Panc1 (cell line): ENCODE measurements around the gene ZNF324B. TPM values are rescaled to one million over a fixed set of nuclear protein-coding genes. Genes with fewer than 3 reads are reported as not detected.

Source experiments
- ATAC-seq: fragments of 200-7000 bp; cut with Tn5 transposase; 2 replicates; pipeline ENCODE4 v1.9.1; 2020; ENCODE audit warnings: mild to moderate bottlenecking, moderate library complexity
- BruUV-seq: library from RNA; stranded (reverse); fragments of 400-500 nt; replicated peaks from 2 replicates; lab custom pipeline; 2021; lab: Mats Ljungman, UMichigan
- CTCF ChIA-PET: fragments of 300-600 bp; sonication (Branson Sonifier 250); formaldehyde crosslinking; loops from one replicate; lab custom pipeline; 2022; ENCODE audit warnings: antibody characterized with exemption; lab: Charles Lee
- POLR2A ChIA-PET: fragments of 300-600 bp; sonication (Branson Sonifier 250); formaldehyde crosslinking; loops from one replicate; lab custom pipeline; 2022; ENCODE audit warnings: antibody characterized with exemption; lab: Charles Lee
- DNase-seq: peaks from one replicate; pipeline ENCODE4 v3.0.0-alpha.2; 2010; ENCODE audit warnings: low read depth, low spot score
- H3K27ac ChIP-seq: 2 replicates; pipeline ENCODE4 v1.5.1; 2011; ENCODE audit warnings: mild to moderate bottlenecking, low read length, inconsistent platforms
- H3K27me3 ChIP-seq: fragments of 200-500 bp; sonication (Bioruptor generic); 2 replicates; pipeline ENCODE4 v1.6.0; 2014; ENCODE audit warnings: low read length, inconsistent platforms; ENCODE audit not compliant: control insufficient read depth, insufficient read depth
- H3K36me3 ChIP-seq: fragments of 200-500 bp; sonication (Bioruptor generic); 2 replicates; pipeline ENCODE4 v1.5.1; 2014; ENCODE audit warnings: inconsistent platforms, mild to moderate bottlenecking, low read length, moderate library complexity; ENCODE audit not compliant: control insufficient read depth, insufficient read depth
- H3K4me1 ChIP-seq: 2 replicates; pipeline ENCODE4 v1.5.1; 2011; ENCODE audit warnings: inconsistent platforms, mild to moderate bottlenecking, low read length, moderate library complexity; ENCODE audit not compliant: control insufficient read depth, insufficient read depth
- H3K4me3 ChIP-seq, 2 experiments: 2 replicates each; pipeline ENCODE4 v1.5.1; 2011 to 2012; ENCODE audit warnings: low read depth in 2 of 2, low read length in 2 of 2, mild to moderate bottlenecking in 2 of 2, inconsistent platforms in 1 of 2, moderate library complexity in 1 of 2
- H3K9me3 ChIP-seq: fragments of 200-500 bp; sonication (Bioruptor generic); 2 replicates; pipeline ENCODE4 v1.5.1; 2014; ENCODE audit warnings: low read depth, mild to moderate bottlenecking, inconsistent platforms, low read length, moderate library complexity; ENCODE audit not compliant: control insufficient read depth, insufficient read depth
- POLR2AphosphoS5 ChIP-seq: IDR thresholded peaks from 2 replicates; pipeline ENCODE4 v1.6.1; 2012; ENCODE audit warnings: mild to moderate bottlenecking, low read depth, low read length, moderate library complexity
- SIN3A ChIP-seq: IDR thresholded peaks from 2 replicates; pipeline ENCODE4 v1.6.1; 2012; ENCODE audit warnings: low read depth, mild to moderate bottlenecking, low read length, moderate library complexity, borderline replicate concordance; ENCODE audit not compliant: insufficient read depth
- TCF7L2 ChIP-seq: IDR thresholded peaks from 2 replicates; pipeline ENCODE4 v1.6.1; 2011; ENCODE audit warnings: mild to moderate bottlenecking, low read depth, low read length, inconsistent platforms
- in situ Hi-C: cut with HindIII; loops from 2 replicates; pipeline ENCODE4 v1.10.0; 2016; ENCODE audit warnings: low sequenced_read_pairs, low pct_unique_long_range_greater_than_20kb
- intact Hi-C: fragments of 100-400 bp; cut with micrococcal nuclease; formaldehyde crosslinking; loops from one replicate; pipeline ENCODE4 v1.10.0; 2022; ENCODE audit not compliant: unreplicated experiment
- total RNA-seq: library from RNA; stranded (reverse); gene quantifications from one replicate; pipeline ENCODE4 v1.2.1, GENCODE V29; 2021; ENCODE audit not compliant: unreplicated experiment
- TF ChIP-seq, protein P1 (sequence below), 2 experiments: IDR thresholded peaks; 2 replicates each; pipeline ENCODE4 v1.6.1; 2011 to 2012; ENCODE audit warnings: low read depth in 2 of 2, control low read depth in 1 of 2, low read length in 1 of 2, mild to moderate bottlenecking in 1 of 2, moderate library complexity in 1 of 2; ENCODE audit not compliant: insufficient read depth in 1 of 2
- TF ChIP-seq, protein P2 (sequence below): fragments of 450-650 bp; IDR thresholded peaks from 2 replicates; pipeline ENCODE4 v1.5.1; 2017; ENCODE audit warnings: mild to moderate bottlenecking

ZNF324B gene
- total RNA-seq, 1 experiment from 2014 or later, result 7.8 TPM

DNA sequence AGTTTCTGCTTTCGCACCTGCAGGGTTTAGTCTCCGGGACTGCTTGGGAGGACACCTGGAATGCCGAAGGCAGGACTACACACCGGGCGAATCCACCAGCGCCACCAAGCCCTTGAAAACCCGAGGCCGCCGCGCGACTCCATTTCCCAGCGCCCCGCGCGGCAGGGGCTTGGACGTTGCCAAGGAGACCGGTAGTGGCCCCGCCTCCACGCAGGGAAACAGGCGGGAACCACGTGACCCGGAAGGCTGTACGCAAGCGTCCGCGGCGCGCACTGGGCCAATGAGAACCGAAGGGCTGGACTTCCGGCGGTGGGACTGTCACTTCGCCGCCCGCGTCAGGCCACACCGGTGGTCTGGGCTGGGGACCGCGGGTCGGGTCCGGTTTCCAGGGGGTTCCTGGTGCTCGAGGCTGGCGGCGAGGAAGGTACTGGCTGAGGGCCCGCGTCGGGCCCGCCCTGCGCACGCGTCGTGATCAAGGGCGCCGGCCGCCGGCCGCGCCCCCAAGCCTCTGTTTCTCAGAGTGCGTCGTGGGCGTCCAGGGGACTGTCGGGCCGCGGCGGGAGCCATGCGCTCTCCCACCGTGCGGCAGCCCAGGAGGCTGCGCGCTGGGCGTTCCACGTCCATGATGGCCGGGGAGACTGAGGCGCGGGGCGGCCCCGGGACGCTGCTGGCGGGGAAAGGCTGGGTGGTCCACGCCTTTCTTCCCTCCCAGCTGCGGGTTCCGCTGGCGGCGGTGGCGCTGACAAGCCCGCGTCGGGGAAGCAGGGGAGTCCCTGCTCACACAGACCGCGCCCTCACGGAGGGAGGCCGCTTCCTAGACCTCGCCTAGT lies 15.6 kb downstream of the ZNF324B start, which contains the start of gene ZNF324:
Gene ZNF324, plus strand, starts transcription at position 321 of the 830 bp plus-strand sequence. CDS start 2,106 bp downstream, outside the sequence.
- Histone ChIP-seq H3K27ac (peak within 1 kb of the TSS; percentile 72), H3K36me3 (no peaks in the 10 kb centered on the region), H3K4me3 (peak within 1 kb of the TSS; percentile 73 to 93), H3K27me3 (no peaks in the 10 kb centered on the region), H3K4me1 (peaks cover 2% of the 10 kb centered on the region; the same call in 1 of the 2 replicates), H3K9me3 (no peaks in the 10 kb centered on the region)
- ATAC-seq (peak; percentile 98), DNase-seq (peak; percentile 71)
- BruUV-seq, result no TSS peak
- POLR2A ChIA-PET, result interaction anchor here (0.7 kb wide), 2 partner anchors 9 to 18 kb away, joined by 3 read pairs; partner anchors contain the start of gene ZNF446
- CTCF ChIA-PET, result no interaction called here
- in situ Hi-C loops (no loop called here), intact Hi-C loops (no loop called here)
- TF ChIP-seq, protein P1, sequence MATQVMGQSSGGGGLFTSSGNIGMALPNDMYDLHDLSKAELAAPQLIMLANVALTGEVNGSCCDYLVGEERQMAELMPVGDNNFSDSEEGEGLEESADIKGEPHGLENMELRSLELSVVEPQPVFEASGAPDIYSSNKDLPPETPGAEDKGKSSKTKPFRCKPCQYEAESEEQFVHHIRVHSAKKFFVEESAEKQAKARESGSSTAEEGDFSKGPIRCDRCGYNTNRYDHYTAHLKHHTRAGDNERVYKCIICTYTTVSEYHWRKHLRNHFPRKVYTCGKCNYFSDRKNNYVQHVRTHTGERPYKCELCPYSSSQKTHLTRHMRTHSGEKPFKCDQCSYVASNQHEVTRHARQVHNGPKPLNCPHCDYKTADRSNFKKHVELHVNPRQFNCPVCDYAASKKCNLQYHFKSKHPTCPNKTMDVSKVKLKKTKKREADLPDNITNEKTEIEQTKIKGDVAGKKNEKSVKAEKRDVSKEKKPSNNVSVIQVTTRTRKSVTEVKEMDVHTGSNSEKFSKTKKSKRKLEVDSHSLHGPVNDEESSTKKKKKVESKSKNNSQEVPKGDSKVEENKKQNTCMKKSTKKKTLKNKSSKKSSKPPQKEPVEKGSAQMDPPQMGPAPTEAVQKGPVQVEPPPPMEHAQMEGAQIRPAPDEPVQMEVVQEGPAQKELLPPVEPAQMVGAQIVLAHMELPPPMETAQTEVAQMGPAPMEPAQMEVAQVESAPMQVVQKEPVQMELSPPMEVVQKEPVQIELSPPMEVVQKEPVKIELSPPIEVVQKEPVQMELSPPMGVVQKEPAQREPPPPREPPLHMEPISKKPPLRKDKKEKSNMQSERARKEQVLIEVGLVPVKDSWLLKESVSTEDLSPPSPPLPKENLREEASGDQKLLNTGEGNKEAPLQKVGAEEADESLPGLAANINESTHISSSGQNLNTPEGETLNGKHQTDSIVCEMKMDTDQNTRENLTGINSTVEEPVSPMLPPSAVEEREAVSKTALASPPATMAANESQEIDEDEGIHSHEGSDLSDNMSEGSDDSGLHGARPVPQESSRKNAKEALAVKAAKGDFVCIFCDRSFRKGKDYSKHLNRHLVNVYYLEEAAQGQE (IDR thresholded peaks at IDR 0.05; ENCODE audit: insufficient read depth in 1 of 2, low read depth in 2 of 2, low read length in 1 of 2), result no peak
- TF ChIP-seq SIN3A (peak; percentile 98), TCF7L2 (peak; percentile 94), POLR2AphosphoS5 (peak; percentile 64; the same call in 1 of the 2 replicates)
- TF ChIP-seq, protein P2, sequence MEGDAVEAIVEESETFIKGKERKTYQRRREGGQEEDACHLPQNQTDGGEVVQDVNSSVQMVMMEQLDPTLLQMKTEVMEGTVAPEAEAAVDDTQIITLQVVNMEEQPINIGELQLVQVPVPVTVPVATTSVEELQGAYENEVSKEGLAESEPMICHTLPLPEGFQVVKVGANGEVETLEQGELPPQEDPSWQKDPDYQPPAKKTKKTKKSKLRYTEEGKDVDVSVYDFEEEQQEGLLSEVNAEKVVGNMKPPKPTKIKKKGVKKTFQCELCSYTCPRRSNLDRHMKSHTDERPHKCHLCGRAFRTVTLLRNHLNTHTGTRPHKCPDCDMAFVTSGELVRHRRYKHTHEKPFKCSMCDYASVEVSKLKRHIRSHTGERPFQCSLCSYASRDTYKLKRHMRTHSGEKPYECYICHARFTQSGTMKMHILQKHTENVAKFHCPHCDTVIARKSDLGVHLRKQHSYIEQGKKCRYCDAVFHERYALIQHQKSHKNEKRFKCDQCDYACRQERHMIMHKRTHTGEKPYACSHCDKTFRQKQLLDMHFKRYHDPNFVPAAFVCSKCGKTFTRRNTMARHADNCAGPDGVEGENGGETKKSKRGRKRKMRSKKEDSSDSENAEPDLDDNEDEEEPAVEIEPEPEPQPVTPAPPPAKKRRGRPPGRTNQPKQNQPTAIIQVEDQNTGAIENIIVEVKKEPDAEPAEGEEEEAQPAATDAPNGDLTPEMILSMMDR, result no peak

DNA sequence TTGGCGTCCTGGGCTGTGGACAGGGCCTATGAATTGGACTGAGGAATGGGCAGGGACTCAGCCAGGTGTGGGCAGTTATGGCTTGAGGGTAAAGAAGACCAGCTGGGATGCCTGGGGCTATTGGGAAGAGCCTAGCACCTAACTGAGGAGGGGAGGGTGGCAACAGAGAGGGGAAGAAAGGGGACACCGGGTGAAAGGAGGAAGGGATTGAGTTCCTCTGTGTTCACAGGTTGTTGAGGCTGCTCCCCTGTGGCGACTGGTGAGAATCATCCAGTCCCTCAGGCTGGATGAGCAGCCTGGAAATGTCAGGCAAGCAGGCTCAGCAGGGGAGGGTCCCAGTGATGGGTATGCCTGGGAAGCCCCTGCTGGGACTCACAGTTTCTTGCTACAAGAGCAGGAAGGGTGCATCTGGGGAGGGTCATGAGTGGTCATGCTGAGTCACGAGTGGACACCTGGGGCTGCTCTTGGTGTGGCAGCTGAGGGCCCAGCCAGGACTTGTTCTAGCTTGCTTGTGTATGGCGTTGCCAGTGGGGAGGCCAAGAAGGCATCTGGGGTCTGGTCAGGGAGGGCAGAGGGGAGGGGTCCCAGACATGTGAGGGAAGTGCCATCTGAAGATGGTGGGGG lies 16.9 kb downstream of the ZNF324B start:
- TF ChIP-seq, protein P1 (IDR thresholded peaks at IDR 0.05; ENCODE audit: insufficient read depth in 1 of 2, low read depth in 2 of 2, low read length in 1 of 2), result no peak
- TF ChIP-seq TCF7L2 (no peak), SIN3A (no peak)
- TF ChIP-seq, protein P2, result no peak
- Histone ChIP-seq H3K27ac (no peak overlapping the region), H3K36me3 (no peaks in the 10 kb centered on the region), H3K4me1 (peaks cover 2% of the 10 kb centered on the region; the same call in 1 of the 2 replicates), H3K27me3 (no peaks in the 10 kb centered on the region), H3K4me3 (peak overlapping the region; percentile 73 to 93), H3K9me3 (no peaks in the 10 kb centered on the region)
- ATAC-seq (no peak), DNase-seq (no peak)
- ChIA-PET CTCF (no interaction called here), POLR2A (no interaction called here)
- intact Hi-C loops (no loop called here), in situ Hi-C loops (no loop called here)
- BruUV-seq, result no TSS peak
